Measurements from ENCODE around the gene NRGN.

Gene NRGN

DNA sequence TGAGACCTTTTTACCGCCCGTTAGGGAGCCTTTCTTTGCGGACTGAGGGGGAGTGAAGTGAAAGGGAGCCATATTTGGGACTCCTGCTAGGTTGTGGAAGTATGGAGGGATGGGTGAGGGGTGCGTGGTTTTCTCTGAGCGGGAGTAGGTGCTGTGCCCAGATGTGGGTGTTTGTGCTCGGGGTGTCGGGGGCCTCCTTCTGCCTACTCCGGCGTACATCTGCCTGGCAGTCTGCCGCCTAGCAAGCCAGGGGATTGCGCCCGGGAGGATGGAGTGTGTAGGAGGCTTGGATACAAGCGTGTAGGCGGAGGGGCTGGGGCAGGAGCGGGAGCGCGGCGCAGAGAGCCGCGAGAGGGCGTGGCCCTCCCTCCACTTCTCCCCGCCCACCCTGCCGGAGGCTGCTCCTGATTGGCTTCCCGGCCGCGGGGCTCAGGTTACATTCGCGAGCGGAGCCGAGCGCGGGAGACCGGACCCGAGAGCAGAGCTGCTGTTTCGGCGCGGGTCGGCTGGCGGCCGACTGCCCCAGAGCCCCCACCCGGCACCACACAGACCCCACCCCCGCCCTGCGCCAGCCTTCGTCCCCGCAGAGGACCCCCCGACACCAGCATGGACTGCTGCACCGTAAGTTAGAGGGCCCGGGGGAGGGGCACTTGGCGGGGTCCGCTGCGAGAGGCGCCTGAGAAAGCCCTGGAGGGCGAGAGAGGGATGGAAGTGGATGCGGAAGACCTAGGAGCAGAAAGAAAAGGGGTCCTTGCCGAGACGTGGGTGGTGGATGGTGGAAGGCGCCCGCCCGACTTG lies at the start of gene NRGN:
Gene NRGN, plus strand, starts transcription at position 464 of the 798 bp plus-strand sequence. Its CDS starts 143 bp downstream, at position 607.
- peak; percentile 89 for DNase-seq (ENCODE audit: low read depth)

DNA sequence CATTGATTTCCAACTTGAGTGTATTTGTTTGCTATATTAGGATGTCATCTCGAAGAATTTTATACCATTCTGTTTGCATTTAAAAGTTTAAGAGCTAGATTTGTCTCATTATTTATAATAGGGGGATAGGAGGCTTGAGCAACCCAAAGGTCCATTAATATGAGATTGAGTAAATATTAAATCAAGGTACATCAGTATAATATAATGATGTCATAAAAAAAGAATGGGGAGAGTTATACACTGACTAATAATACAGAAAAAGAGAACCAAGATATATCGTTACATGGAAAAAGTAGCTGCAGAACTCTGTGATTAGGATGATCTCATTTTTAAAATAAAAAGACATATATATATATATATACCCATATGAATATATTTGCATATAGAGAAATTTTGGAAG lies 46.6 kb upstream of the NRGN start:
- no peak for DNase-seq (ENCODE audit: low read depth)

DNA sequence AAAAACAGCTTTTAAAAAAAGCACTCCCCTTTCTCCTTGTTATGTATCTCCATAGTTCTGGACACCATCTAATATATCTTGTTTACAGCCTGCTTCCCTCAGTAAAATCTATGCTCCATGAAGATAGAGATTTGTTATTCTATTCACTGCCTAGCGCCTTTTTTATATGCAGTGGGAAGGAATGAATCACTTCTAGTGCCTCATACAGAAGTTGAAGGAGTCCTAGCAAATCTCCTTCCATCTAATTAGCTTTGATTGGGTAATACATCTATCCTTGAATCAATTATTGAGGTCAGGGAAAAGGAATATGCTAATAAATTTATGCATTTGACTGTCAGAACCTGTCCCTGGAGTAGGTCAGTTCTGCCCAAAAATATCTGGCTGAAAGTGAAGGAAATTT lies 40.2 kb upstream of the NRGN start:
- no peak for DNase-seq (ENCODE audit: low read depth)

DNA sequence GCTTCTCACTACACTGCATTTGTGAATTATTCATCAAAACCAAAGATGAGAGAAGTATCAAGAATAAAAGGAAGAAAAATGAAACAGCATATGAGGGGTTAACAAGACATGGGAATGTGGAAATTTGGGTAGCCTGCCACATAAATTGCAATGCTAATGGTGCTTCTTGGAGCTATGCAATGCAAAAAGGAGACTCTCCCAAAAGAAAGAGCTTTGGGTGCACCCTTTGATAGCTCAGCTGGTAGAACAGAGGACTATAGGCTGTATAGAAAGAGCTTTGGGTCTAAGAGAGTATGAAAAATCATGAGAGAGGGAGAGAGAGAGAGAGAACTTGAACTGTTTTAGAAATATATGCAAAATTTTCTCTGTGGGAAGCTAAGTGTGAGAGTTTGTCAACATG lies 39.7 kb upstream of the NRGN start:
- no peak for DNase-seq (ENCODE audit: low read depth)

DNA sequence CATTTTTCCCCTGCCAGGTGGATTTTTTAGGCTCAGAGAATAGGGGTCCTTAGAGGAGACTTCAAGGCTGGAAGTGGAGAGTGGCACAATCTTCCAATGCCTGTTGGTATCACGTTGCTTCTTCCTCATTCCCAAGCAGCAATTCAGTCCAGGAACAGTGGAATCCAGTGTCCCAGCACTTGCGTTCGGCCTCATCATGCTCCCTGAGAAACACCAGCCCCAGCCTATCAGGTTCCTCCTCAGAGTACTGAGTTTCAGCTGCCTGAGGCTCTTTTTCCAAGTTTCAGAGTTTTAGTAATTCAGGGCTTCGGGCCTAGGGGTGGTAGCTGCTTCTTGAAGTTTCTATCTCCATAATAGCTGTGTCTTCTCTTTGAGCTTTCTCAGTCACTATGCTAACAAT lies 31.9 kb upstream of the NRGN start:
- no peak for DNase-seq (ENCODE audit: low read depth)

DNA sequence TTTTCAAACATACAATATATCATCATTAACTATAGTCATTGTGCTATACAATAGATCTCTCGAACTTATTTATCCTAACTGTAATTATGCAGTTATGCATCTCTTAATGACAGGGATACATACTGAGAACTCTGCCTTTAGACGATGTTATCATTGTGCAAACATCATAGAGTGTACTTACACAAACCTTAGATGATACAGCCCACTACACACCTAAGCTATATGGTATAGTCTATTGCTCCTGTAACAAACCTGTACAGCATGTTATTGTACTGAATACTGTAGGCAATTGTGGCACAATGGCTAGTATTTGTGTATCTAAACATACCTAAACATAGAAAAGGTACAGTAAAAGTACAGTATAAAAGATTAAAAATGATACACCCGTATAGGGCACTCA lies 27.4 kb upstream of the NRGN start:
- no peak for DNase-seq (ENCODE audit: low read depth)

DNA sequence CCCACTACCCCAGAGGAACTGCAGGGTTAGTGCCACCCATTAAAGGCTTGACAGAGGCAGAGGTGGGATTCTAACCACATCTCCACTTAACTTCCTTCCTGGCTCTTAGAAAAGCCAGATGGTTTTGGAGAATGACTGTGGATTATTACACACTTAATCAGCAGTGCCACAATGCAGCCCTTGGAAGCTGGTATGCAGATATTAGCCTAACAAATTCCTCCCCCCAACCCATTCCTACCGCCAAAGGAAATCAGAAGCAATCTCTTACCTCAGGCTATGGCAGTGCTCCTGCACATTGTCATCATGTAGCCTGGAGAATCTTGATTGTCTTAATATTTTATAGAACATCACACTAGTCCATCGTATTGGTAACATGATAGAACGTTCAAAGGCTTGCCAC lies 23.2 kb upstream of the NRGN start:
- no peak for DNase-seq (ENCODE audit: low read depth)

DNA sequence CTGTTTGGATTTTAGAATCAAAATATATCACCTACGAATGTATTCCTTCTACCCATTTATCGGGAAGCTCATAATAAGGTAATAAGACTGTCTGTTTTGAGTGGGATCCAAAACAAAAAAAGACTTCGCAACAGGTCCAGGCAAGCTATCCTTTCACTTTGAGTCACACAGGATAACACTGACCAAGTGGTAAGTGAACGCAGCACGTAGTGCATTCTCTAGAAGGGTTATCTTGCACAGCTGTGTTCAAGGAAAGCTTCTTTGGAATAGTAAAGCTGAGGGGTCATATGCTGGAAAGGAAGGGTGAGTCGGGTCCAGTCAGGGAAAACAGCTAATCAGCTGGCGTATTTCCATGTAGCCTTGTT lies 22.3 kb upstream of the NRGN start:
- peak; percentile 11 for DNase-seq (ENCODE audit: low read depth)

DNA sequence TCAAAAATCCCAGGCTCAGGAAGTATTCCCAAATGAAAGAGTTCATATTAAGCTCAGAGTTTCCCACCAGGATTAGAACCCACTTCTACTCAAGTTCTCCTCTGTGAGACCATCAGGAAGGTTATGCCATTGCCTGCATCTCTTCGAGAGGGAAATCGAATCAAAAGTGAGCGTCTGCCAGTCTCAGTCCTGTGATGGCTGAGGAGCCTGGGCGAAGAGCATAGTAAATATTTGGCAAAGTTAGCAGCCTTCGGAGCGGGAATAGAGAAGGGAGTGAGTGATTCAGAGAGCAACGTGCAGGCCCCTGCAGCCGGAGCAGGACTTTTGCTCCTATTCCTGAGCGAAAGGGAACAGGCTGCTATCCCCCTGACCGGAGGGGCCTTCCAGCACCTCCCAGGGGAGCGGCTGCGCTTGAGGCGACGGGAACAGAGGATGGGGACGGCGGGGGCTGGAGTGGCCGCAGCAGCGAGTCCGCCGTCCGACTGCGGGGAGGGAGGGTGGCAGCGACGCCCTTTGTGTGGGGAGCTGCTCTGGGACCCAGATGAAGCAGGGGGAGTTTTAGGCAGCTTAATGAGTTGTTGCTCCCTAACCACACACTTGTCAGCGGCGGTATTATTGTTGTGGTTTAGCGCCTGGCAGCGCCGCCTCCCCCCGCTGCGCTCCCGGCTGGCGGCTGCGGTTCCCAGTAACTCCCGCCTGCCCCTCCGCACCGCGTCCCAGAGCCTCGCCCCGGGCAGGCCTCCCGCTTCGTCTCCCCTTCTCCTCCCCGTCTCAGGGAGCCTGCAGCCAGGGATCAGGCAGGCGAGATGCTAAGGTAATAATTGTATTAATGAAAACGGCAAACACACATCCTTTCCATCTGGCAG lies 21.7 kb upstream of the NRGN start:
- peak; percentile 29 for DNase-seq (ENCODE audit: low read depth)

DNA sequence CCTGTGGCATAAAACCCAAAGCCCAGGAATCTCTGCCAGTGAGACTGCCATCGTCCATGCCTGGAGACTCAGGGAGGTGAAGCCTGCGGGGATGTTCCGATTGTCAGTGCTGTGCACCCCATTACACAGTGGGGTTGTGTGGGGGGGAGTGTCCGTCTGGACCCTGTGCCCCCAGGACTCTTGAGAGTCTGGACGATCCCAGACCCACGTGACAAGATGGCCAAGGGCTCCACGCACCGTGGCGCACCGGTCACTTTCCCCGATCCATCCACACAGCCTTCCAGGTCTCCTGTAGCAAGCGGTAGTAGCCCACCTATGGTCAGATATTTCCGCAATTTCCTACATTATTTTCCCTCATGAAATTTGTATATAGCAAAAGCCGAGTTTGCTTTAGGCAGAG lies 20.9 kb upstream of the NRGN start:
- no peak for DNase-seq (ENCODE audit: low read depth)

DNA sequence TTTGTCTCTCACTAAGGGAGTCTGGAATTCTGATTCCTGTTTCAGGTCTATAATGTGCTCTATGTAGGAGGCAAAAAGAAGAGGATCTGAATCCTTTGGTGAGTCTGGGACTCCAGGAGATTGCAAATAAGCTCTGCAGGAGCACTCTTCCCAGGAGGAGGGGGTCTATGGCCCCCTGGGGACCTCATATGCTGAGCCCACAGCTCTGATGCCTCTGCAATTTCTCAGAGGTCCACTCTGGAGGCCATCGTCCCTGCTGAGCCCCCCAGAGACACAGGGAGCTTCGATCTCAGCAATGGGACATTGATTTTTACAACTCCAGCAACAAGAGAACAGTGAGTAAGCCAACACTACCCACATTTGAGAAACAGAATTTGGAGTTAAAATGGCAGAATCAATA lies 20.2 kb upstream of the NRGN start:
- DNase-seq (ENCODE audit: low read depth): no peak

DNA sequence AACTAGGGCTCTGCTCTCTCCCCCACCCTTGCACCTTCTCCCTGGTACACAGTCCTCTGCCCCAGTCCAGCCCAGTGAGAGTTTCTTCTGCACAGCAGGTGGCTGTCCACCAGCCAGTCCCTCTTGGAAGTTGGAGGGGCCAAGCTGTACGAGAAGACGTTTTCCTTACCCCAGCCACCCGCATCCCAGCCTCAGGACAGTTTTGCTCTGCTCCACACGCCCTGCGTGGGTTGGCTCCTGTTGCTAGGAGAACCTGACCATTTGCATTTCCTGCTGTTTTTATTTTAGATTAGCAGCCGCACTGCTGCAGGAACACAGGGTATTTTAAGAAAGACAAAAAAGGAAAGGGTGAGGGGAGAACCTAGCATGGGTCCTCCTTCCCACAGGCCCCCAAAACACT lies 17.6 kb upstream of the NRGN start:
- DNase-seq (ENCODE audit: low read depth): no peak

DNA sequence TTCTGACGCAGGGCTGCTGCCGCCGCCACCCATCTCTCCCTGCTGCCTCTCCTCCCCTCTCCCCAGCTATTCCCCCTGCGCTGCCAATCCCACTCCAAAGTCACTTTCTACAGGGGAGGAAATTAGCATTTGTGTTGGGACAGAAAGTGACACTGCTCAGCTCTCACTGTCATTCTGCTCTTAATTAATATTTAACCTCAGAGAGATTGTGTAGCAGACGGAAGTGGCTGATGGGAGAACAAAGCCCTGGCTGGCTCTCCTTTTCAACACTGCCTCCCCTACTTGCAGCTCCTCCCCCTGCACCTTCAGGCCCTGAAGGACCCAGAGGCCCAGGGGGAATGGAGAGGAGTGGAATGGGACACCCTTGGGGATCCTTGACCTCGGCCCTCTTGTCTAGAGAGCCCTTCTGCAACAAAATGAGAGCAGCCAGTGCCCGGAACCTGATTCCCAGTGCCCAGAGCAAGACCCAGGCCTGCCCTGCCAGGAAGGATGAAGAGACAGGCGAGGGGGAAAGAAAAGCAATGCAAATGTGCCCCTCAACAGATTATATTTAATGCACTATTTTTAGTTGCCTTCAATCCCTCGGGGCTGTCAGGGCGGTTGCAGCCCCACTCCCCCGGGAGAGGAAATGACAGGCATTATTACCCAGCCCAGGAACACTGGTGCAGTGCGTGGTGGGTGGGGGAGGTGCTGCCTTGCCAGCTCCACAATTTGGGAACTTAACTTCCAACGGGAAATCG lies 14.6 kb upstream of the NRGN start:
- no peak for DNase-seq (ENCODE audit: low read depth)

DNA sequence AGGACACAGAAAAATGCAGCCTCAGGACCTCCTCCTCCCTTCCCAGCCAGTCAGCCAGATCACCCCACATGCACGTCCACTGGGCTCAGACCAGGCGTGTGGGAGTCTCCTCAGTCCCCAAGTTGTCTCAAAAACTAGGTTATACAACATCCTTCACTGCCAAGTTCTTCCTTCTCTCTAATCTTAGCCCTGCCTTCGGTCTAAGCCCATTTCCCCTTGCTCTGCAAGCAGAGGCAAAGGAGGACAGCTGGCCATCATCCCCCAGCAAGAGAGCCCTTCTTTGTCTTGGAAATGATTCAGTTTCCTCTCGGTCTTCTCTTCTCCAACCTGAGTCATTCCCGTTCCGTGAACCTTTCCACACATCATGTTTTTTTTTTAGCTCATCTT lies 14.0 kb upstream of the NRGN start:
- DNase-seq (ENCODE audit: low read depth): peak; percentile 65

DNA sequence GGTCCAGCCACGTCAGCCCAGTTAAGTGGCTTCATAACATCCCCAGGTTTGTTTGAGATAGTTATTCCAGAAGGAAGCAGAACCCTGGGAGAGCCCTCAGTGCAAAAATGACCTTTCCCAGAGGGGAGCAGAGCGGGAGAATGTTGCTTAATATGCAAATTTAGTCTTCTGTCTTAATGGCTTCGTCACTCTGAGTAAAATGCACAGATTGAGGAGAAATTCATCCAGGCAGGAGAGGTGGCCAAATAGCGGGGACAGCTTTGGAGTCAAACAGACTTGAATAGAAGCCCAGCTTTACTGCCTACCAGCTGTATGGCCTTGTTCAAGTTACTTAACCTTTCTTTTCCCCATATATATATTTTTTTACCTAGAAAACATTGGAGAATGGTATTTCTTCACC lies 12.3 kb upstream of the NRGN start:
- no peak for DNase-seq (ENCODE audit: low read depth)

DNA sequence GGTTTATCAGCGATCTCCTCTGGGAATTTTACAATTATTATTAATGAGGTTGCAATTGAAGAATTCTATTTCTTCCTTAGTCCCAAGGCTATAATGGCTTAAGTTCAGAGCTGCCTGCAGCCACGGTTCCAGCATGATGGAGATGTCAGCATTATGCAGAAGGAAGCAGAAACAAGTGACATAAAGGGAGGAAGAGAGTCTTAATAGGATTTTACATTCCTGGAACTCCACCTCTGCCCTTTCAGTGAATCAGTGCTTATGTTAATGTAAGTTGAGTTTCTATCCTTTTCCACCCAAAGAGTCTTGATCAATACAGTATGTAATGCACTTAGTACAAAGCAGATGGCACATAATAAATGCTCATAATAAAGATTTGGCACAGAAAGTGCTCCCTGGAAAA lies 11.6 kb upstream of the NRGN start:
- DNase-seq (ENCODE audit: low read depth): no peak

DNA sequence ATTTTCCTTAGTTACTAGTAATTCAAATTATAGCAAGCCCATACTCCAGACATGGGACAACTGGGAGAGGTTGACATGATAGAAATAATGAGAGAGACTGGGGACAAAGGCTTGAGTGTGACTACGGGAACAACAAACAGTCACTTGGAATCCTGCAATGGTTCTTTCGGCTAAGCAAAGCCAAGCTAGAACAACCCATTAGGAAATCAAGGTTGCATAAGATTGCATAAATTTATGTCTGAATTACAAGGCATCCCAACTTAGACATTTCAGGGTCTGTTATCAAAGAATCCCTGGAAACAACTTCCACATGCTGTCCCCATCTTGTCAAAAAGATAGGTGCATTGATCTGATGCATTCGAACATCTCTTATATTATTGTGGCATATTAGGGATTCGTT lies 10.2 kb upstream of the NRGN start:
- no peak for DNase-seq (ENCODE audit: low read depth)

DNA sequence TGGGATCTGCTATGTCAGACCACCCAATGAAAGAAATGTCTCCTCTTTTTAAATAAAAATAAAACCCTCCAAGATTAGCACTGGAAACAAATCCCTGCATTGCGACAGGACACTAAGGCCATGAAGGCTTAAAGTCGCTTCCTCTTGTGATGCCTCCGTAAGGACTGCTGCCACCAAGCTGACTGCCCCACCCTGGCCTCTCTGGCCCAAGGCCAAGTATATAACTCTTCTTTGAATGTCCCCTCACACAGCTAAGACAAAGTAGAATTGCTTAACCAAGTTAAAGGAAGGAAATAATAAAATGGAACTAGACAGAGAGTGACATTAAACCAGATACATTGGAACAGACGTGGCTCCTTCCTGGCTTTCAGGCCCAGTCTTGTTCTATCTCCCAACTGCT lies 7.5 kb upstream of the NRGN start:
- DNase-seq (ENCODE audit: low read depth): no peak

DNA sequence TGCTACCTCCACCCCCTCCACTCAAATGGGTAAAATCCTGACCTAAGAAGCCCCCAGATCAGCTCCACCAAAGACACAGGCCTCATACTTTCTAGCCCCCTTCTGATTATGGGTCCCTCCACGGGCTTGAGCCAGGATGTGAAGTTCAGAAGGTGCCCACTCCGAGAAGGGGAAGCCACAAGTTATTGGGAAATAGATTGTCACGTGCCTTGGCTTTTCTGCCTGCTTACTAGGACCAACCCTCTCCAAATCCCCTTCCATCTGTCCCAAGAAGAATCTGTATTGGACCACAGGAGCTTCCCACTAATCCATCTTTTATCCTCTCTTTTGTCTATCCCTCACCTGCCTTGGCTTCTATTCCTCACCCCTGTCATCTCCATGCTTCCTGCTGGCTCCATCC lies 3.0 kb upstream of the NRGN start:
- no peak for DNase-seq (ENCODE audit: low read depth)

DNA sequence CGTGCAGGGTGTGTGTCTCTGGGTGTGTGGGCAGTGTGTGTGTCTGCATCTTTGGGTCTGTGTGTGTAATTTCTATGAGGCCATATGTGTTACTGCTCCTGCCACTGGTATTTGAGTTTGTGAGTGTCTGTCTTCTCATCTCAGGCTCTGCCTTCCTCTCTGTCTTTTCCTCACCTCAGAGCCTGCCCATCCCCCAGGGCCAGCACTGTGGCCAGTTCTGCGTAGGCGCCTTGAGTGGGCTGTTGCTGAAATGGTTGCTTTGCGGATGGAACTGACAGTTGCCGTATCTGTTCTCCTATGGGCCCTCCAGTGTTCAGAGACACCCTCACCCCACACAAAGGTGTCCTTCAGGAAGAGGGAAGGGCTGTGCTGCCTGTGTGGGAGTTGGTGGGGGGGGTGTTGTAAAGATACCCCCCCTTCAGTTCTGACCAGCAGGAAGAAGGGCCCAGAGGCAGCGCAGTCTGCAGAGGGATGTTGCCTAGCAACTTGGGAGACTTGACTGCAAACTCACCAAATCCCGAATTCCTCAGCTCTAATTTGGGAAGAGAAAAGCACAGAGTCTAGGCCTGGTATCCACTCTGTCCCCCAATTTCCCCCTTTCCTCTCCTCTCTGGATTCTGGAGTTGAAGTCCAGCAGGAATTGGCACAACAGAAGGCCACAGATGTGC lies 2.0 kb upstream of the NRGN start:
- no peak for DNase-seq (ENCODE audit: low read depth)

DNA sequence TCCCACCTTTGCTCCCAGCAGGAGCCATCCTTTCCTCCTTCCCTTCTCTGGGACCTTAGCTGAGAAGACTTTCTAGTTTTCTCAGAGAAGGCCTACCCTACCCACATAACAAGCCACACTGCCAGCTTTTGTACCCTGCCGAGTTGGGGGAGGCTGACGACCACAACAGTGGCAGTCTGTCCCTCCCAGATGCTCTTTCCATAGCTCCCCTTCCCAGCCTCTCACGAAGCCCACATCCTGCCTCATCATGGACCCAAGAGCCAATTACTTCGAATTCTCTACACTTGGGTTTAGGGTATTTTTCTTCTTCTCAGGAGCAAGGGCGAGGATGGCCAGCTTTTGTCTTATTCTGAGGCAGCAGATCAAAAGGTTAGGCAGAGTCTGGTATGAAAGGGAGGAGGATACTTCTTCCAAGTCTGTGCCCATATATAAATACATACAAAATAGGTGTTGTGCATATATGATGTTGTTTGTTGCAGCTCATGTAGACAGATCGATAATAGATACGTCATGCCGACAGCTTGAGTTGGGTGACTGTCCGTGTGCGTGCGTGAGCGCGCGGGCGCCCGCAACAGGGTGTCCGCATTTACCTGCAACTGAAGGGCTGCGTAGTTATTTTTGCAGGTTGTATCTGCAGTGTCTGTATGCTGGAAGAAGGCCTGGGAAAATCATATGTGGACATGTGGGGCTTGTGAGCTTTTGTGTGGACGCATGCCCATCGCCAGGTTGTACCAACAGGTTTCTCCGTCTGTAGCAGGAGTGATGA lies 846 bp upstream of the NRGN start:
- no peak for DNase-seq (ENCODE audit: low read depth)
